ENCODE data around the gene PACRG.

GRCh38 chr6:163318071-163318786 is 590.5 kb downstream of the PACRG start:
- TF ChIP-seq MXI1 (IDR thresholded peaks at IDR 0.05; ENCODE audit: borderline replicate concordance, low read depth, low read length): no peak
- TF ChIP-seq, protein P1, sequence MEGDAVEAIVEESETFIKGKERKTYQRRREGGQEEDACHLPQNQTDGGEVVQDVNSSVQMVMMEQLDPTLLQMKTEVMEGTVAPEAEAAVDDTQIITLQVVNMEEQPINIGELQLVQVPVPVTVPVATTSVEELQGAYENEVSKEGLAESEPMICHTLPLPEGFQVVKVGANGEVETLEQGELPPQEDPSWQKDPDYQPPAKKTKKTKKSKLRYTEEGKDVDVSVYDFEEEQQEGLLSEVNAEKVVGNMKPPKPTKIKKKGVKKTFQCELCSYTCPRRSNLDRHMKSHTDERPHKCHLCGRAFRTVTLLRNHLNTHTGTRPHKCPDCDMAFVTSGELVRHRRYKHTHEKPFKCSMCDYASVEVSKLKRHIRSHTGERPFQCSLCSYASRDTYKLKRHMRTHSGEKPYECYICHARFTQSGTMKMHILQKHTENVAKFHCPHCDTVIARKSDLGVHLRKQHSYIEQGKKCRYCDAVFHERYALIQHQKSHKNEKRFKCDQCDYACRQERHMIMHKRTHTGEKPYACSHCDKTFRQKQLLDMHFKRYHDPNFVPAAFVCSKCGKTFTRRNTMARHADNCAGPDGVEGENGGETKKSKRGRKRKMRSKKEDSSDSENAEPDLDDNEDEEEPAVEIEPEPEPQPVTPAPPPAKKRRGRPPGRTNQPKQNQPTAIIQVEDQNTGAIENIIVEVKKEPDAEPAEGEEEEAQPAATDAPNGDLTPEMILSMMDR (conservative IDR thresholded peaks at IDR 0.05; ENCODE audit: low read depth, low read length): no peak
- TF ChIP-seq MAZ (IDR thresholded peaks at IDR 0.05; ENCODE audit: borderline replicate concordance, low read depth, low read length): no peak
- no peak for TF ChIP-seq CEBPB (IDR thresholded peaks at IDR 0.05; ENCODE audit: low read depth, low read length)
- TF ChIP-seq FOS (IDR thresholded peaks at IDR 0.05; ENCODE audit: low read depth, low read length): no peak
- TF ChIP-seq MAFK (IDR thresholded peaks at IDR 0.05; ENCODE audit: low read depth, low read length): no peak
- no peak for TF ChIP-seq RCOR1 (IDR thresholded peaks at IDR 0.05; ENCODE audit: insufficient replicate concordance, low read length)
- no peak for TF ChIP-seq RAD21 (IDR thresholded peaks at IDR 0.05; ENCODE audit: low read length)
- TF ChIP-seq POLR2A (IDR thresholded peaks at IDR 0.05; ENCODE audit: low read depth, low read length): no peak
- no peak for TF ChIP-seq RFX5 (IDR thresholded peaks at IDR 0.05; ENCODE audit: low read depth, low read length)
